GM18909 (cell line): Measurements from ENCODE around the gene SPTBN2.
"Not testable (repeated sequence)": the region's sequence is repeated elsewhere in the genome, so short reads cannot be mapped to it uniquely, and the experiment has no call there.

Experiments
- ATAC-seq: cut with Tn5 transposase; IDR thresholded peaks from one replicate; pipeline ENCODE4 v1.9.1; 2021; ENCODE audit warnings: mild to moderate bottlenecking; ENCODE audit not compliant: unreplicated experiment, poor library complexity

The SPTBN2 gene

GRCh38 chr11:66725114-66725513 lies 3.9 kb downstream of the SPTBN2 start:
- no peak for ATAC-seq

GRCh38 chr11:66724167-66724566 lies 4.8 kb downstream of the SPTBN2 start:
- ATAC-seq = not testable (repeated sequence)

- no peak for ATAC-seq
Measured at GRCh38 chr11:66723693-66724092, 5.3 kb downstream of the SPTBN2 start.

GRCh38 chr11:66722745-66723651 lies 6.0 kb downstream of the SPTBN2 start:
- no peak for ATAC-seq

GRCh38 chr11:66721939-66722338 lies 7.1 kb downstream of the SPTBN2 start:
- no peak for ATAC-seq

- ATAC-seq = no peak
Measured at GRCh38 chr11:66720899-66721470, 8.0 kb downstream of the SPTBN2 start.

- no peak for ATAC-seq
Measured at GRCh38 chr11:66720223-66720898, 8.7 kb downstream of the SPTBN2 start.

GRCh38 chr11:66719111-66719872 lies 9.7 kb downstream of the SPTBN2 start:
- ATAC-seq = no peak

- ATAC-seq = no peak
Measured at GRCh38 chr11:66718320-66718971, 10.6 kb downstream of the SPTBN2 start.

- no peak for ATAC-seq
Measured at GRCh38 chr11:66717925-66718319, 11.1 kb downstream of the SPTBN2 start.

- no peak for ATAC-seq
Measured at GRCh38 chr11:66716996-66717395, 12.0 kb downstream of the SPTBN2 start.

- ATAC-seq = no peak
Measured at GRCh38 chr11:66715346-66716085, 13.5 kb downstream of the SPTBN2 start.

- ATAC-seq = no peak
Measured at GRCh38 chr11:66713746-66714480, 15.1 kb downstream of the SPTBN2 start.

GRCh38 chr11:66710384-66710930 lies 18.6 kb downstream of the SPTBN2 start:
- ATAC-seq = no peak

- ATAC-seq = no peak
Measured at GRCh38 chr11:66708701-66709100, 20.3 kb downstream of the SPTBN2 start.

- ATAC-seq = no peak
Measured at GRCh38 chr11:66708094-66708493, 20.9 kb downstream of the SPTBN2 start.

- ATAC-seq = no peak
Measured at GRCh38 chr11:66707486-66707885, 21.5 kb downstream of the SPTBN2 start.

- ATAC-seq = no peak
Measured at GRCh38 chr11:66706989-66707388, 22.0 kb downstream of the SPTBN2 start.
